Lower lobe of right lung (tissue), 2 donors: Measurements from ENCODE around the gene TRIM41. TPM values are rescaled to one million over a fixed set of nuclear protein-coding genes. Genes with fewer than 3 reads are reported as not detected.

Source experiments
- ATAC-seq, 2 donors: fragments of 200-7000 bp; cut with Tn5 transposase; one replicate each; pipeline ENCODE4 v1.9.1; 2020 to 2022; ENCODE audit warnings: mild to moderate bottlenecking in 2 of 2, moderate library complexity in 2 of 2
- DNase-seq: peaks from one replicate; pipeline ENCODE4 v3.0.0-alpha.2; 2020
- H3K27ac ChIP-seq: fragments of 200-600 bp; one replicate; pipeline ENCODE4 v1.8.0; 2022
- H3K27me3 ChIP-seq: fragments of 200-600 bp; one replicate; pipeline ENCODE4 v1.8.0; 2022; ENCODE audit warnings: low read depth
- H3K36me3 ChIP-seq: fragments of 200-600 bp; one replicate; pipeline ENCODE4 v1.8.0; 2022; ENCODE audit warnings: mild to moderate bottlenecking
- H3K4me1 ChIP-seq: fragments of 200-600 bp; one replicate; pipeline ENCODE4 v1.8.0; 2022
- H3K4me3 ChIP-seq: fragments of 200-600 bp; one replicate; pipeline ENCODE4 v1.8.0; 2022; ENCODE audit warnings: mild to moderate bottlenecking
- H3K9me3 ChIP-seq: fragments of 200-600 bp; one replicate; pipeline ENCODE4 v1.8.0; 2022
- intact Hi-C: fragments of 100-400 bp; cut with DNase I; formaldehyde crosslinking; loops from one replicate; pipeline ENCODE4 v1.11.0; 2022
- total RNA-seq: library from RNA; stranded (reverse); fragmentation: NEBNext Ultra II Directional; extraction: Animal tissue kit (Norgen Biotek cat#: 25700); gene quantifications from one replicate; pipeline ENCODE4 v1.2.1, GENCODE V29; 2021
- TF ChIP-seq, protein P1 (sequence below): fragments of 200-600 bp; IDR thresholded peaks from one replicate; pipeline ENCODE4 v1.8.0; 2022; ENCODE audit warnings: antibody characterized with exemption, mild to moderate bottlenecking
- donor health status: DM: no; HTN: yes; CAD: no; lungs with severe emphysema.

TRIM41 gene
- total RNA-seq, 1 donor from 2014 or later: 29.1 TPM

DNA sequence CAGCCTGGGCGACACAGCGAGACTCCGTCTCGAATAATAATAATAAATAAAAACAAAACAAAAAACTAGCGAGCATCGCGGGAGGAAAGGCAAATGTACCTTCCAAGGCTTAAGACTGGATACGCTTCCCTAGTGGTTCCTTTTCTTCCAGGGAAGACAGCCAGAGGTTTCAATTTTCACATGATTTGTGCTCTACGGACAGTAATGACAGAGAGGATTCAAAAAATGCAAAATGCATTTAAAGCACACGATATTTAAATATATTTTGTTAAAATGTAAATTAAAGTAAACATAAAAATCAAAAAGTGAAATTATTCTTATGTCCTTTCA is 4.3 kb upstream of the TRIM41 start:
- H3K4me1 ChIP-seq: peaks cover 44% of the 10 kb centered on the region
- H3K9me3 ChIP-seq: no peaks in the 10 kb centered on the region
- TF ChIP-seq, protein P1, sequence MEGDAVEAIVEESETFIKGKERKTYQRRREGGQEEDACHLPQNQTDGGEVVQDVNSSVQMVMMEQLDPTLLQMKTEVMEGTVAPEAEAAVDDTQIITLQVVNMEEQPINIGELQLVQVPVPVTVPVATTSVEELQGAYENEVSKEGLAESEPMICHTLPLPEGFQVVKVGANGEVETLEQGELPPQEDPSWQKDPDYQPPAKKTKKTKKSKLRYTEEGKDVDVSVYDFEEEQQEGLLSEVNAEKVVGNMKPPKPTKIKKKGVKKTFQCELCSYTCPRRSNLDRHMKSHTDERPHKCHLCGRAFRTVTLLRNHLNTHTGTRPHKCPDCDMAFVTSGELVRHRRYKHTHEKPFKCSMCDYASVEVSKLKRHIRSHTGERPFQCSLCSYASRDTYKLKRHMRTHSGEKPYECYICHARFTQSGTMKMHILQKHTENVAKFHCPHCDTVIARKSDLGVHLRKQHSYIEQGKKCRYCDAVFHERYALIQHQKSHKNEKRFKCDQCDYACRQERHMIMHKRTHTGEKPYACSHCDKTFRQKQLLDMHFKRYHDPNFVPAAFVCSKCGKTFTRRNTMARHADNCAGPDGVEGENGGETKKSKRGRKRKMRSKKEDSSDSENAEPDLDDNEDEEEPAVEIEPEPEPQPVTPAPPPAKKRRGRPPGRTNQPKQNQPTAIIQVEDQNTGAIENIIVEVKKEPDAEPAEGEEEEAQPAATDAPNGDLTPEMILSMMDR: no peak
- H3K36me3 ChIP-seq: no peaks in the 10 kb centered on the region
- ATAC-seq (no peak), DNase-seq (no peak)
- H3K27ac ChIP-seq: peak overlapping the region; percentile 54
- peak overlapping the region; percentile 55 for H3K4me3 ChIP-seq
- H3K27me3 ChIP-seq: no peaks in the 10 kb centered on the region
- intact Hi-C loops: no loop called here

DNA sequence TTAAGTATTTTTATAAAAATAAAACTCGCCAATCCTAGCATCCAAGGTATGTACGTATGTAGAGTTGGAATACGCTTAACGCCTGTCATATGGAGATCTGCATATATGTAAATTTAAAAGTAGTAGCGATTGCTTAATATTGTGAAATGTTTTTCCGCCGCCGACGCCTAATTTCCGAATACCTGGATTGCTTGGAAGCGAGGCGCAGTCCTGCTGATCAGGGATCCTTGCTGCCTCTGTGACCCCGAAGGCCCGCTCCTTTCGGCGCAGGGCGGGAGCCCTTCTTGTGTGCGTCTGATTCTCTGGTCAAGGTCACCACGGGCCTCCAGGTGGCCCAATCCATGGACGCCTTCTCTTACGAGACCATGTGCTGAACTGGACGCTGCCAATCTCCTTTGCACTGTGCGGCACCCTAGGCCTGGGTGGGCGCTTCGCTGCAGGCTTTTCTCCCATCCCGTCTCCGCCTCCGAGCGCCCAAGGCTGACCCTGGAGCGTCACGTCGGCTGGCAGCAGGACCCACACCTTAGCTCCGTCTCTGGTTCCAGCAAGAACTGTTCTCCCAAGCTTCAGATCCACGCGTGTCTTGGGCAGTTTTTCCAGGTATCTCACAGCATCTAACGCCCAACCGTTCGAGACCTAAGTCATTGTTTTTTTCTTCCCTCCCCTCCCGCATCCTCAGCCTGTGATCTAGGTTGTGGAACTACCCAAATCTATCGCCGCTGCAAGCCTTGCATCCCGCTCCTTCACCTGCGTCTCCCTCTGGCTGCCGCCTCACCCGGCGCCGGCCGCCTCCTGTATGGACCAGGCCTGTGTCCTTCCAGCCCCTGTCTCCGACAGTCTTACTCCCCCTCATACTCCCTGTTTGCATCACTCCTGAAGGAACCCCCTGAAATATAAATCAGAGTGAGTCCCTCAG is 3.6 kb upstream of the TRIM41 start:
- H3K4me1 ChIP-seq: peaks cover 50% of the 10 kb centered on the region
- no peaks in the 10 kb centered on the region for H3K9me3 ChIP-seq
- no peaks in the 10 kb centered on the region for H3K36me3 ChIP-seq
- no peak overlapping the region for H3K4me3 ChIP-seq
- H3K27me3 ChIP-seq: no peaks in the 10 kb centered on the region
- no peak for ATAC-seq
- TF ChIP-seq, protein P1: no peak
- H3K27ac ChIP-seq: no peak overlapping the region
- DNase-seq: no peak
- intact Hi-C loops: no loop called here

DNA sequence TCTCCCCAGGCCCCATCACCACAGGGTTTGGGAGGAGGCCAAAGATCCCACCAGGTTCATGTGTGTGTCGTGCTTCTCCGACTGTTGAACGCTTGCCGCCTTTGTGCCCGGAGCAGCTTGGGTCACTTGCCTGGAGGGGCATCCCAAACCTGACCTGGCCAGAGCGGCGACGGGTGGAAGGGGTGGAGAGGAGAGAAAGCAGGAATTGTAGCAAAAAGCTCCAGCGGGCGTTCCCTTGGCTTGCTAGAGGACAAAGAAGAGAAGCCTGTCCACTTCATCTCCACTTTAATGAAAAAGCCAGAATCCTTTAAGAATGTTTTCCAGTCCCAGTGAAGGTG is 2.9 kb upstream of the TRIM41 start:
- H3K36me3 ChIP-seq: no peaks in the 10 kb centered on the region
- peaks cover 54% of the 10 kb centered on the region for H3K4me1 ChIP-seq
- ATAC-seq: no peak
- DNase-seq: no peak
- TF ChIP-seq, protein P1: no peak
- no peaks in the 10 kb centered on the region for H3K27me3 ChIP-seq
- intact Hi-C loops: no loop called here
- H3K4me3 ChIP-seq: no peak overlapping the region
- no peak overlapping the region for H3K27ac ChIP-seq
- no peaks in the 10 kb centered on the region for H3K9me3 ChIP-seq

DNA sequence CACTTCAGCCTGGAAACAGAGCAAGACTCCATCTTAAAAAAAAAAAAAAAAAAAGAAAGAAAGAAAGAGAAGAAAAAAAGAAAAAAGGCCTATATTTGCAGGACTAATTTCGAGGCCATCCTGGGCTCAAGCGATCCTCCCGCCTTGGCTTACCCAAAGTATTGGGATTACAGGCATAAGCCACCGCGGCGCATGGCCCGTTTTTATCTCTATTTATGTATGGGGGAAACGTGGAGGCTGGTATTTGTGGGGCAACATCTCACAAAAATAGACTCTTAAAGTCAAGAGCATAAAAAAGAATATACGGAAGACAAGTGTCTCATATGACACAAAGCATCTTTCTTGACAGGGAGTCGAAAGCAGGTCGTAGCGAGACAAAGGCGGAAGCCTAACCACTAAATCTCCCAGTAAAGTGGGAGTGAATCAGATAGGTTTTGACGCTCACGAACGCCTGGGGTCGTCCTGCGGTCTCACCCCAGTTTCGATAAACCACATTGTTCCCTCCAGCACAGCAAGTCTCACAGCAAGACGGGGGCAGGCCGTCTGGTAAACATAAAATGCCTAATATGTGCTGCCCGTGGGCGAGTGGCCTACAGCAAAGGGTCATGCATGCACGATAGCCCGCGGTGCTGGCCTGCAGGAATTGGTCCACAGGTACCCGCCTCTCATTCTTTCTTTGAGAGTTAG is 1.8 kb upstream of the TRIM41 start:
- H3K4me3 ChIP-seq: peak overlapping the region; percentile 84
- peaks cover 58% of the 10 kb centered on the region for H3K4me1 ChIP-seq
- ATAC-seq (no peak), DNase-seq (no peak)
- no peaks in the 10 kb centered on the region for H3K36me3 ChIP-seq
- H3K27me3 ChIP-seq: no peaks in the 10 kb centered on the region
- TF ChIP-seq, protein P1: no peak
- intact Hi-C loops: no loop called here
- peak overlapping the region; percentile 97 for H3K27ac ChIP-seq
- no peaks in the 10 kb centered on the region for H3K9me3 ChIP-seq

DNA sequence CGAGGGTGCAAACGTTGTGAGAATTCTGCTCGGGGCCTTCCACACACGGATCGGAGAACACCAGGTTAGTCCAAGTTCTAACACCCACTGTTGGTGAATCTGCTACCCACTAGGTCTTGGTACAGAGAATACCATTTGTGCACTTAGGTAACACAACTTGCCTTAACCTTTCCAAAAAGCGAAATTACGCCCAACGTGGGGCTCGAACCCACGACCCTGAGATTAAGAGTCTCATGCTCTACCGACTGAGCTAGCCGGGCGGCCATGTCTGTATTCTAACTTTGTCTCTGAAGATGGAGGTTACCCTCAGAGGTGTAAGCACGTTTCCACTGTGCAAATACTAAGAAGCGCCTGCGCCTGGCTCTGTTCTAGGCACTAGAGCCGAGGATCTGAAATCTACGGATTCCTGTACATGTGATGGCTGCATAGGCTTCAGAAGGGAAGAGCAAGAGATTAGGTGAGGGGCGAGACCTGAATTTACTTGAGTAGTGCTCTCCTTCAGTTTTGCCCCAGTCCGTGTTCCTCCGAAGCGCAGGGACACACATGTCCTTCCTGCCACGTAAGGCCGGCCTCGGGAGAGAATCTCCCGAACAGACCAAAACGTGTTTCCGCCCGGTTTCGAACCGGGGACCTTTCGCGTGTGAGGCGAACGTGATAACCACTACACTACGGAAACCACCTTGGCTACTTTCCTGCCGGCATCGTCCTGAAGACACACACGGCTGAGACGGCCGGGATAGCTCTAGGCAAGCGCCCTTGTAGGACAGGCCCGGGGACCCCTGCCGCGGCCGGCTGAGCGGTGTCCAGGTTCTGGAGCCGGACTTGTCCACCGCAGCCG is 1.1 kb upstream of the TRIM41 start:
- intact Hi-C loops: no loop called here
- TF ChIP-seq, protein P1: no peak
- peaks cover 52% of the 10 kb centered on the region for H3K4me1 ChIP-seq

More for the DNA sequence above, 1.1 kb upstream of the TRIM41 start:
- H3K4me3 ChIP-seq: peak overlapping the region; percentile 84
- DNase-seq: peak; percentile 91
- H3K27me3 ChIP-seq: no peaks in the 10 kb centered on the region
- H3K27ac ChIP-seq: peak overlapping the region; percentile 97
- H3K9me3 ChIP-seq: no peaks in the 10 kb centered on the region
- H3K36me3 ChIP-seq: peaks cover 6% of the 10 kb centered on the region
- ATAC-seq: peak; percentile 78 to 80
